ENCODE data around the gene ASAP3. TPM values are rescaled to one million over a fixed set of nuclear protein-coding genes. Genes with fewer than 3 reads are reported as not detected.
A peak's percentile ranks its signal among the peaks of the same experiment; 100 is the strongest.

Gene ASAP3
- total and polyA plus RNA-seq, 9 of the 15 experiments (the other 6 are each of a cell fraction or from before 2014, with no cell fraction given): 1.7 to 31.2 (median 17.4) TPM

- TF ChIP-seq ZNF239 (CRISPR knock-in tag; IDR thresholded peaks at IDR 0.05) (no peak), SMARCC2 (IDR thresholded peaks at IDR 0.05; ENCODE audit: low read depth) (no peak), USF1 (CRISPR knock-in tag; IDR thresholded peaks at IDR 0.05) (0 out of 2 replicates have a peak, but pooled peaks have one; percentile 5), THAP12 (CRISPR knock-in tag; IDR thresholded peaks at IDR 0.05) (peak; percentile 74), MNT (conservative IDR thresholded peaks at IDR 0.05) (no peak), TBP (optimal IDR thresholded peaks at IDR 0.05; ENCODE audit: low read depth, low read length) (peak; percentile 28), MAX (CRISPR knock-in tag; IDR thresholded peaks at IDR 0.05) (no peak), HMGXB4 (CRISPR knock-in tag; IDR thresholded peaks at IDR 0.05) (peak; percentile 37; the same call in 1 of the 2 replicates), KLF1 (tag; IDR thresholded peaks at IDR 0.05) (no peak), MEIS2 (IDR thresholded peaks at IDR 0.05; ENCODE audit: partially characterized antibody) (no peak), ZFP91 (CRISPR knock-in tag; IDR thresholded peaks at IDR 0.05) (no peak), PHF8 (IDR thresholded peaks at IDR 0.05; ENCODE audit: borderline replicate concordance, low read length) (peak; percentile 80; the same call in 1 of the 2 replicates), ZFX (CRISPR knock-in tag; IDR thresholded peaks at IDR 0.05) (peak; percentile 77), ZBTB17 (CRISPR knock-in tag; IDR thresholded peaks at IDR 0.05) (0 out of 2 replicates have a peak, but pooled peaks have one; percentile 28)
These were observed at the start of gene ASAP3 (continued) for GRCh38 chr1:23483321-23484252.
